Activated CD4-positive, alpha-beta memory T cell treated with anti-CD3 and anti-CD28 coated beads for 36 hours (primary cell): Measurements from ENCODE around the gene CYB561. TPM values are rescaled to one million over a fixed set of nuclear protein-coding genes. Genes with fewer than 3 reads are reported as not detected.
A peak's percentile ranks its signal among the peaks of the same experiment; 100 is the strongest.

ENCODE experiments used
- CTCF ChIA-PET: fragments of 350-600 bp; sonication (Branson Sonifier 250); formaldehyde crosslinking; loops from one replicate; lab custom pipeline; 2021; ENCODE audit warnings: antibody characterized with exemption, inconsistent platforms; lab: Charles Lee
- POLR2A ChIA-PET: fragments of 350-600 bp; sonication (Branson Sonifier 250); formaldehyde crosslinking; loops from one replicate; lab custom pipeline; 2021; ENCODE audit warnings: antibody characterized with exemption; lab: Charles Lee
- DNase-seq: peaks from one replicate; pipeline ENCODE4 v3.0.0-alpha.2; 2020
- H3K27ac Mint-ChIP-seq: one replicate; pipeline ENCODE4 v1.8.0; 2021; ENCODE audit warnings: mixed read lengths
- H3K27me3 Mint-ChIP-seq: one replicate; pipeline ENCODE4 v1.8.0; 2021; ENCODE audit warnings: mixed read lengths
- H3K36me3 Mint-ChIP-seq: one replicate; pipeline ENCODE4 v1.8.0; 2021; ENCODE audit warnings: mixed read lengths
- H3K4me1 Mint-ChIP-seq: one replicate; pipeline ENCODE4 v1.8.0; 2021; ENCODE audit warnings: low read depth, mixed read lengths
- H3K4me3 Mint-ChIP-seq: one replicate; pipeline ENCODE4 v1.8.0; 2021; ENCODE audit warnings: mild to moderate bottlenecking, mixed read lengths
- H3K9me3 Mint-ChIP-seq: one replicate; pipeline ENCODE4 v1.8.0; 2021; ENCODE audit warnings: mixed read lengths
- intact Hi-C: fragments of 100-400 bp; cut with micrococcal nuclease; formaldehyde crosslinking; loops from one replicate; pipeline ENCODE4 v1.15.1; 2023
- total RNA-seq, 2 experiments: library from RNA; stranded (reverse); gene quantifications; one replicate each; pipeline ENCODE4 v1.2.3, GENCODE V29; 2021

CYB561 gene
- total RNA-seq, 2 experiments from 2014 or later: 9.4 to 9.7 TPM

- ChIA-PET CTCF (interaction anchor here (0.5 to 1.2 kb wide), 3 partner anchors 61 to 320 kb away, joined by 3 read pairs; no protein-coding TSS in a partner anchor), POLR2A (no interaction called here)
- Mint-ChIP-seq H3K27ac (no peak overlapping the region), H3K4me3 (no peak overlapping the region), H3K27me3 (no peaks in the 10 kb centered on the region), H3K4me1 (no peaks in the 10 kb centered on the region), H3K36me3 (no peaks in the 10 kb centered on the region), H3K9me3 (no peaks in the 10 kb centered on the region)
- no peak for DNase-seq
- intact Hi-C loops: no loop called here
These were observed 40.4 kb upstream of the CYB561 start for GRCh38 chr17:63486317-63487013.

DNA sequence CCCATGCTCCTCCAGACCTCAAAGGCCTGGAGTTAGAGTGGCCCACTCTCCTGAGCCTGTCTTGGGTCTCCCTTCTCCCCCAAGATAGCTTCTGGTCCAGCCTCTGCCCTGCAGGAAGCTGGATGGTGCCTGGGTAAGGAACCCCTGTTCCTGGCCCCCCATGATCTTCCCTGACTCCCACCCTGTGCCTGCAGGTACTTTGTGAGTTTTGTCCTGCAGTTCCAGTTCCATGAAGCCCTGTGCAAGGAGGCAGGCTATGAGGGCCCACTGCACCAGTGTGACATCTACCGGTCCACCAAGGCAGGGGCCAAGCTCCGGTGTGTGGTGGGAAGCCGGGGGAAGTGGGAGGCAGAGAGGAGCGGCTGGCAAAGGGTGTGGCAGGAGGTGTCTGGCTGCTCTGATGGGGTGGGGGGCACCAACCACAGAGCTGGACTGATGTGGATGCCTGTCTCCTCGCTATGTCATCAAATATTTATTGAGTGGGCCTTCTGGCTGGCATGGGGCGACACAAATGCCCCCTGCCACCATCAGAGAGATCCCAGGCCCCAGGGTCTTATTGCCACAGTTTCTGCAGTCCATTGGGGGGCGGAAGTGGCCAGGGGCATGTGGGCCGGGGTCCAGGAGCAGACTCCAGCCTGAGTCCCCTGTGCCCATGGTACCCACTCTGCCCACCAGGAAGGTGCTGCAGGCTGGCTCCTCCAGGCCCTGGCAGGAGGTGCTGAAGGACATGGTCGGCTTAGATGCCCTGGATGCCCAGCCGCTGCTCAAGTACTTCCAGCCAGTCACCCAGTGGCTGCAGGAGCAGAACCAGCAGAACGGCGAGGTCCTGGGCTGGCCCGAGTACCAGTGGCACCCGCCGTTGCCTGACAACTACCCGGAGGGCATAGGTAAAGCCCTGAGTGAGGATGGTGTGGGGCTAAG lies 37.8 kb upstream of the CYB561 start:
- DNase-seq: no peak
- ChIA-PET POLR2A (no interaction called here), CTCF (interaction anchor here (0.6 kb wide), 2 partner anchors 25 to 58 kb away, joined by 3 read pairs; no protein-coding TSS in a partner anchor)
- peaks cover 4% of the 10 kb centered on the region for H3K4me1 Mint-ChIP-seq
- H3K27ac Mint-ChIP-seq: no peak overlapping the region
- no peaks in the 10 kb centered on the region for H3K36me3 Mint-ChIP-seq
- H3K9me3 Mint-ChIP-seq: no peaks in the 10 kb centered on the region
- intact Hi-C loops: no loop called here
- no peak overlapping the region for H3K4me3 Mint-ChIP-seq
- H3K27me3 Mint-ChIP-seq: no peaks in the 10 kb centered on the region

- Mint-ChIP-seq H3K4me1 (peaks cover 9% of the 10 kb centered on the region), H3K9me3 (no peaks in the 10 kb centered on the region), H3K27me3 (no peaks in the 10 kb centered on the region), H3K36me3 (no peaks in the 10 kb centered on the region), H3K4me3 (no peak overlapping the region), H3K27ac (no peak overlapping the region)
- intact Hi-C loops: no loop called here
- CTCF ChIA-PET: interaction anchor here (0.6 kb wide), 1 partner anchor 24 kb away, joined by 3 read pairs; no protein-coding TSS in a partner anchor
- DNase-seq: no peak
- POLR2A ChIA-PET: no interaction called here
These were observed 36.9 kb upstream of the CYB561 start for GRCh38 chr17:63483038-63483437.

- no peak for DNase-seq
- POLR2A ChIA-PET: no interaction called here
- Mint-ChIP-seq H3K36me3 (no peaks in the 10 kb centered on the region), H3K4me1 (peaks cover 14% of the 10 kb centered on the region), H3K27me3 (peaks cover 4% of the 10 kb centered on the region), H3K4me3 (no peak overlapping the region), H3K9me3 (no peaks in the 10 kb centered on the region), H3K27ac (no peak overlapping the region)
- CTCF ChIA-PET: interaction anchor here (0.5 to 8.1 kb wide), 3 partner anchors 38 to 561 kb away, joined by 3 to 233 read pairs (median 3); no protein-coding TSS in a partner anchor
- intact Hi-C loops: no loop called here
These were observed 36.4 kb upstream of the CYB561 start for GRCh38 chr17:63482509-63482908.

DNA sequence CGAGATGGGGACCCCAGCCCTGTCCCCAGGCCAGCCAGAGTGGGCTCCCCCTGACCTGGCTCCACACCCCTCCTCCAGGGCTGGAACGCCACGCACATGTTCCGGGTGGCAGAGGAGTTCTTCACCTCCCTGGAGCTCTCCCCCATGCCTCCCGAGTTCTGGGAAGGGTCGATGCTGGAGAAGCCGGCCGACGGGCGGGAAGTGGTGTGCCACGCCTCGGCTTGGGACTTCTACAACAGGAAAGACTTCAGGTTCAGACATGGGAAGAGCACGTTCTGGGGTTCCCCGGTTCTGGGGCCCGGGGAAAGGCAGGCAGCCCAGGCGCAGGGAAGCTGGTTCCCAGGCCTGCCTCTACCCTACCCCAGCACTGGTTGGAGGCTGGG lies 35.4 kb upstream of the CYB561 start:
- Mint-ChIP-seq H3K27me3 (peaks cover 5% of the 10 kb centered on the region), H3K27ac (no peak overlapping the region), H3K4me1 (peaks cover 15% of the 10 kb centered on the region), H3K36me3 (no peaks in the 10 kb centered on the region), H3K4me3 (no peak overlapping the region), H3K9me3 (no peaks in the 10 kb centered on the region)
- intact Hi-C loops: no loop called here
- ChIA-PET CTCF (interaction anchor here (1.0 to 8.1 kb wide), 3 partner anchors 55 to 130 kb away, joined by 3 to 233 read pairs (median 5); no protein-coding TSS in a partner anchor), POLR2A (no interaction called here)
- no peak for DNase-seq

DNA sequence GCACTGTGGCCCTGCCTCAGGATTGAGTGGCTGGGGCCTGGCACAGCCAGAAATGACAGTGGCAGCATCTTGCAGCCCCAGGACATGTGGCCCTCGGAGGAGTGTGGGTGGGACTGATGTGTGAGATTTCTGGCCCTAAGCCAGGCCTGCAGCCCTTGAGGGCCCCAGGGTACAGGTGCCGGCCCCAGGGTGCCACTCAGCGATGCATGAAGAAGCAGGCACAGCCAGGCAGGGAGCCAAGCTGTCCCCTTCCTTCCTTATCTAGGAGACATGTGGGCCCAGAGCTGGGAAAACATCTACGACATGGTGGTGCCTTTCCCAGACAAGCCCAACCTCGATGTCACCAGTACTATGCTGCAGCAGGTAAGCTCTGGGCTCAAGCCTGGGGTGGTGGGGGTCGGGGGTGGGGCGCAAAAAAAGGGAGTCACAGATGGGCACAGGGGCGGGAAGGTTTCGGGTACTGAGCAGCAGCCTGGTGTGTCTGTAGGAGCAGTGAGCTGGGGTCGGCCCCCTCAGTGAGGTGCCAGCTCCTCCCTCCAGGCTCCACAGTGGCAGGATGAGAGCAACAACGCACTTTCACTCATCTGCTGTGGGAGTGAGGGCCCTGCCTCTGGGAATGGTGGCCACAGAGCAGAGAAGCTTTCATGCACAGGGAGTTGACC lies 34.9 kb upstream of the CYB561 start:
- intact Hi-C loops: no loop called here
- POLR2A ChIA-PET: no interaction called here

DNA sequence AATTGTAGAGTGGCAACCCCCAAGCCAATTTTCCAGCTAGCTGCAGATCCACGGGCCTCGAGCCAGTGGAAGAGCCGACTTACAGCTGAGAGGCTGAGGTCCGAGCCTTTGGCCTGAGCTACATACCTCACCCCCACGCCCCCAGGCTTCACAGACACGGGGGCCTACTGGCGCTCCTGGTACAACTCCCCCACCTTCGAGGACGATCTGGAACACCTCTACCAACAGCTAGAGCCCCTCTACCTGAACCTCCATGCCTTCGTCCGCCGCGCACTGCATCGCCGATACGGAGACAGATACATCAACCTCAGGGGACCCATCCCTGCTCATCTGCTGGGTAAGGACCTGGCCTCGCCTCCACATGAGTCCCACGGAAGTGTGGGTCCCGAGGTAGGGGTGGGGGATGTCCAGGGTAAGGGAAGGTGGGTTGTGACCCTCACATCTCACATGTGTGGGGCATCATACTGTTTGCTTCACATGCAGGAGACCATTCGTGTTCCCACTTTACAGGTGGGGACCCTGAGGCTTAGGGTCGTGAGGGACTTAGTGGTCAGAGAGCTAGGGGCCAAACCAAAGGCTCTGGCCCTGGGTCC lies 34.2 kb upstream of the CYB561 start:
- Mint-ChIP-seq H3K9me3 (no peaks in the 10 kb centered on the region), H3K4me3 (no peak overlapping the region), H3K27me3 (peaks cover 5% of the 10 kb centered on the region), H3K27ac (no peak overlapping the region), H3K36me3 (no peaks in the 10 kb centered on the region), H3K4me1 (peaks cover 15% of the 10 kb centered on the region)
- intact Hi-C loops: no loop called here
- DNase-seq: no peak
- CTCF ChIA-PET: interaction anchor here (0.7 to 8.1 kb wide), 17 partner anchors 8 to 230 kb away, joined by 3 to 233 read pairs (median 10); partner anchors contain the start of gene MAP3K3
- POLR2A ChIA-PET: interaction anchor here (1.2 kb wide), 1 partner anchor 35 kb away, joined by 3 read pairs; no protein-coding TSS in a partner anchor

More for the DNA sequence above, 34.9 kb upstream of the CYB561 start:
- H3K27ac Mint-ChIP-seq: no peak overlapping the region
- H3K9me3 Mint-ChIP-seq: no peaks in the 10 kb centered on the region
- peaks cover 15% of the 10 kb centered on the region for H3K4me1 Mint-ChIP-seq
- CTCF ChIA-PET: interaction anchor here (1.0 to 8.1 kb wide), 8 partner anchors 11 to 131 kb away, joined by 3 to 233 read pairs (median 26); no protein-coding TSS in a partner anchor
- no peaks in the 10 kb centered on the region for H3K36me3 Mint-ChIP-seq
- peaks cover 5% of the 10 kb centered on the region for H3K27me3 Mint-ChIP-seq
- no peak overlapping the region for H3K4me3 Mint-ChIP-seq
- DNase-seq: no peak

DNA sequence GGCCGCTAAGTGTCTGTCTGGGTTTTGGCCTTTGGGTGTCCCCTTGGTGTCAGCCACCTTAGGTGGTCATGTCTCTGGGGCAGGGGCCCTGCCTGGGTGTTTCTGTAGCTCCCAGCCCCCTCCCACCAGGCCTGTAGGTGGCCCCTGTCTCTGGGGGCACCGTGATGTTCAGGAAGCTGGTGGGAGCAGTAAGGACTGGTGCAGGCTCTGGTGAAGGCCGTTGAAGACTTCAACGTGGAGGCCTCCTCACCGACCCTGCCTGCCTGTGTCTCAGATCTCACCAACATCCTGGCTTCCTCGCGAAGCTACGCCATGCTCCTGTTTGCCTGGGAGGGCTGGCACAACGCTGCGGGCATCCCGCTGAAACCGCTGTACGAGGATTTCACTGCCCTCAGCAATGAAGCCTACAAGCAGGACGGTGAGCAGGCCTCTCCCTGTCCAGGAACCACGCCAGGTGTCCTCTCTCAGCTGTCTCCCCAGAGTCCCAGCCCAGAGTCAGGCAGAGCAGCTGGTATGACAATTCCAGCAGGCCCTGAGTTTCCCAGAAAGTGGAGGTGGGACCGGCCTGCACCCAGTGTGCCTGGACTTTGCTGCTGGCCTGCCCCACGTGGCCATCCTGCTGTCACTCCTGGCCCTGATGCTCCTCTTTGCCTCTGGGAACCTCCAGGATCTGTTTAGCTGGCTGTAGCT lies 33.5 kb upstream of the CYB561 start:
- peaks cover 5% of the 10 kb centered on the region for H3K27me3 Mint-ChIP-seq
- POLR2A ChIA-PET: interaction anchor here (1.2 to 2.0 kb wide), 2 partner anchors 33 to 34 kb away, joined by 3 to 6 read pairs; no protein-coding TSS in a partner anchor
- peaks cover 15% of the 10 kb centered on the region for H3K4me1 Mint-ChIP-seq
- H3K36me3 Mint-ChIP-seq: no peaks in the 10 kb centered on the region
- H3K4me3 Mint-ChIP-seq: no peak overlapping the region
- intact Hi-C loops: loop anchor here (1.0 to 2.0 kb wide), 3 partner anchors 33 to 133 kb away; partner anchors contain the start of gene CYB561
- H3K27ac Mint-ChIP-seq: no peak overlapping the region
- CTCF ChIA-PET: interaction anchor here (0.6 to 8.1 kb wide), 32 partner anchors 8 to 367 kb away, joined by 3 to 233 read pairs (median 6); partner anchors contain the start of genes CYB561 and MAP3K3
- DNase-seq: no peak
- H3K9me3 Mint-ChIP-seq: no peaks in the 10 kb centered on the region

GRCh38 chr17:63478814-63479494 lies 32.8 kb upstream of the CYB561 start:
- H3K9me3 Mint-ChIP-seq: no peaks in the 10 kb centered on the region
- H3K27ac Mint-ChIP-seq: no peak overlapping the region
- intact Hi-C loops: loop anchor here (1.0 to 2.0 kb wide), 3 partner anchors 32 to 133 kb away; partner anchors contain the start of gene CYB561
- peaks cover 15% of the 10 kb centered on the region for H3K4me1 Mint-ChIP-seq
- peak; percentile 88 for DNase-seq
- ChIA-PET POLR2A (interaction anchor here (0.6 to 2.0 kb wide), 3 partner anchors 32 to 71 kb away, joined by 3 to 6 read pairs (median 4); no protein-coding TSS in a partner anchor), CTCF (interaction anchor here (0.6 to 8.1 kb wide), 37 partner anchors 9 to 395 kb away, joined by 3 to 233 read pairs (median 5); partner anchors contain the start of genes CYB561 and MAP3K3)
- H3K27me3 Mint-ChIP-seq: peaks cover 5% of the 10 kb centered on the region
- no peaks in the 10 kb centered on the region for H3K36me3 Mint-ChIP-seq
- H3K4me3 Mint-ChIP-seq: peak overlapping the region; percentile 16
